GM13977 (cell line): ENCODE data around the gene KLHL9.

ENCODE experiments used
- DNase-seq: peaks from one replicate; pipeline ENCODE4 v3.0.0; 2012; ENCODE audit warnings: low spot score
- in situ Hi-C: fragments of 300-500 bp; cut with MboI; formaldehyde crosslinking; loops from one replicate; pipeline ENCODE4 v1.12.0; 2022; ENCODE audit warnings: low sequenced_read_pairs, low pct_unique_long_range_greater_than_20kb, mixed read lengths, inconsistent platforms; ENCODE audit not compliant: unreplicated experiment
- TF ChIP-seq, protein P1 (sequence below): IDR thresholded peaks from 2 replicates; pipeline ENCODE4 v1.5.1; 2012; ENCODE audit warnings: mild to moderate bottlenecking, control low read depth; ENCODE audit not compliant: insufficient read depth; ENCODE audit errors: extremely low read depth, missing control alignments

Gene KLHL9

DNA sequence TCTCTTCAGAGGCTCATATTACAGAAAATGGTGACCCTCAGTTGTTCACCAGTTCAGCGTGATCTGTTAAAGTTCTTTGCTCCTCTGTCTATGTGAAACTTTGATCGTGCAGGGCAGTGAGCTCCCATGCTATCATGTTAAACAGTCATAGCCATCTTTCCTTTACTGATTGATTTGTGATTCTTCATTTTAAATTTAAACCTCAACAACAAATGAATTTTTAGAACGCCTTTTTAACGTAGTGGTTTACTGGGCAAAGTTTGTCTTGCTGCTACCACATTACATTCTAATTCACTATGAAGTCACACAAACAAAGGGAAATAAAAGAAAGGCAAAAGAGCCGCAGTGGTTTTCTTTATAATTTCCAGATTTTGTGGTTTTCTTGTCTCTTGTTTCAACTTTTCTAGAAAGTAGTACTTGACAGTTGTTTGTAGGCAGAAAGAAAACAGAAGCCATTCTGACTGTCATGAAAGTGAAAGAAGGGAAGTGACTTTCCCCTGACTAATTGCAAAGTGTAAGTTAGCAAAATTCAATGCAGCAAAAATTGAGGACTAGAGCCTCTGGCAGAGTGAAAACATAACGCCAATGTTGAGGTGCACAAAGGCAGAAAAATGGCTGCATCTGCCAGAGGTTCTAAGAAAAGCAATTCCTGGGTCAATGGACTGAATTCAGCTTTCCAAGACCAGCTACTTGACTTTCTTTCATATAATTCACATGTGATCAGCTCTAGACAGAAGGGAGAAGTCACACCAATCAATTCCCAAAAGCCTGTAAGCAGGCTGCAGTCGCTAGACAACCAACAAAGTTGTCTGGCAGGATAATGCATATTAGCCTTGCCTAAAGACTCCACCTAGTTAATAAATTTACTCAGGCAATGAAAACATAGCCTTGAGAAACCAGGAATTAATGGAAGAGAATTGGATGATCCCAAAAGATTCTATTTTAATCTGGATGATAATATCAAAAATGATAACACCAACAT is 22.6 kb upstream of the KLHL9 start:
- TF ChIP-seq, protein P1, sequence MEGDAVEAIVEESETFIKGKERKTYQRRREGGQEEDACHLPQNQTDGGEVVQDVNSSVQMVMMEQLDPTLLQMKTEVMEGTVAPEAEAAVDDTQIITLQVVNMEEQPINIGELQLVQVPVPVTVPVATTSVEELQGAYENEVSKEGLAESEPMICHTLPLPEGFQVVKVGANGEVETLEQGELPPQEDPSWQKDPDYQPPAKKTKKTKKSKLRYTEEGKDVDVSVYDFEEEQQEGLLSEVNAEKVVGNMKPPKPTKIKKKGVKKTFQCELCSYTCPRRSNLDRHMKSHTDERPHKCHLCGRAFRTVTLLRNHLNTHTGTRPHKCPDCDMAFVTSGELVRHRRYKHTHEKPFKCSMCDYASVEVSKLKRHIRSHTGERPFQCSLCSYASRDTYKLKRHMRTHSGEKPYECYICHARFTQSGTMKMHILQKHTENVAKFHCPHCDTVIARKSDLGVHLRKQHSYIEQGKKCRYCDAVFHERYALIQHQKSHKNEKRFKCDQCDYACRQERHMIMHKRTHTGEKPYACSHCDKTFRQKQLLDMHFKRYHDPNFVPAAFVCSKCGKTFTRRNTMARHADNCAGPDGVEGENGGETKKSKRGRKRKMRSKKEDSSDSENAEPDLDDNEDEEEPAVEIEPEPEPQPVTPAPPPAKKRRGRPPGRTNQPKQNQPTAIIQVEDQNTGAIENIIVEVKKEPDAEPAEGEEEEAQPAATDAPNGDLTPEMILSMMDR = no peak
- in situ Hi-C loops = no loop called here
- DNase-seq = peak; percentile 25

DNA sequence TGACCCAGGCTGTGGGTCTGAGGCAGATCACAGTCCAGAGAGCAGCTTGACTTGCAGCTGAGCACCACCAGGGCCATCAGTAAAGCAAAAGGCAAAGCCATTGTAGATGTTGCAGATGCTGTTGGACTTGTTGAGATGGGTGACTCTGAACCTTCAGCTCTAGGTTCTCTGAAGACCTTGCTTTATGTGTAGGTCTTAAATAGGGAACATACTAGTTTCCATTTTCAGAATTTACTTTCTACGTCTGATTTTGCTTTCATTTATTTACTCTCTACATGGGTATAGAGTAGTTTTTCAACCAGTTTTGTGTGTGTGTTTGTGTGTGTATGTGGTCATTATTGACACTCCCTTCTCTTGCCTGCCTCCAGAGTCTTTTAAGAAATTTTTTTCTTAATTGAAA is 15.6 kb upstream of the KLHL9 start, which contains the start of gene IFNA6:
Gene IFNA6, minus strand, starts transcription at position 101 of the 400 bp plus-strand sequence. Its CDS starts 0 bp downstream, at position 101.
- TF ChIP-seq, protein P1 = no peak
- in situ Hi-C loops = no loop called here
- DNase-seq = no peak

DNA sequence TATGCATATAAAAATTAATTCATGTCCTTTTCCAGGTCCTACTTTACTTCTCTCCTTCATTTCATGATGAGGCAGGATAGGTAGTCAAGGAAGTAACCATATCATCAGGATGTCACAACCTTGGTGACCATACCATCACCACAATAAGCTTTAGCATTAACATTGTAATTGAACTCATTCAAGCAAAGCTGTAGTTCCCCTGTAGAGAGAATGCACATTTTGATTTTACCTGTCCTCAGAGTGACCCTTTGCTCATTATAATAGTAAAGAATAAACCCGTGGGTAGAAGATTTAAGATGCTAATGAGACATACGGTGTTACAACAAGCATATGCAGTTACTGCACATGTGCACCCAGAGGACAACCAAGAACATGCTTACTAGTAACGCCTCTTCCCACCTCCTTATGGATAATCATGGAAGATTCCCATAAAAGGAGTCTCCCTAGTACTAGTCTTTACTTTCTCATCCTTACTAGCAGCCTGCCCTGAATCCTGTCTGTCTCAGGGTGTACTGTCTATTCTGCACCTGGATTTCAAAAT is 13.3 kb upstream of the KLHL9 start:
- DNase-seq = no peak
- in situ Hi-C loops = no loop called here
- TF ChIP-seq, protein P1 = no peak

DNA sequence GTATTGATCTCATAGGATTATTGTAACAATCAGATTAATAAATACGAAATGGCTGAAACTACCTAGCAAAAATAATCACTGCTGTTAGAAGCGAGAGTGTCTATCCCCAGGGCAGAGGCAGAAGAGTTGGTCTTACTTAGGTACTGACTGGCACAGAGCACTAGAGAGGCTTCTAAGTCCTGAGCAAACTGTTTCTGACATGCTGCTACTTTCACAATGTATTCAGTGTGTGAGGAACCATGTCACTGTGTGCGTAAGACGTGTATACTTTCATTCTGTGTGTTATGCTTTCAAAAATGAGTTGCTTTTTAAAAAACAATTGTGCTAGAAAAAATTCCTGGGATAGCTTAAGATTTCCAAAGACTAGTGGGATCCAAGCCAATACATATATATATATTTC is 5.5 kb upstream of the KLHL9 start:
- in situ Hi-C loops = no loop called here
- TF ChIP-seq, protein P1 = no peak
- DNase-seq = no peak

DNA sequence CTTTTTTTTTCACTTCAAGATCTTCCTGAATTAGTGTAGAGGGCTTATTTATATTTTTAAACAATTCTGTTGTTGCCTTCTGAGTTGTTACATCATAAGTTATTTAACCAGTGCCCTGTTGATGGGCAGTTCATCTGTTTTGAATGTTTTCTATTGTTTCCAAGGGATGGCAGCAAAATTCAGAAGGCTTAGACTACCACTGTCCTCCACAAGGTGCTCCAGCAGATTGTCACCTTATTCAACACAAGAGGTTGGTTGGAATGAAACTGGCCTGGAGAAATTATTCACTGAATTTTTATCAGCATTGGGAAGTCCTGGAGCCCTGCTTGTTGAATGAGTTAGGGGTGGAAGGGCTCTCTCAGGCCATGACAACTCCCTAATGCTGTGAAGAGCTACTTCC is 1.3 kb upstream of the KLHL9 start:
- in situ Hi-C loops = loop anchor here (10.0 kb wide), 2 partner anchors 58 to 108 kb away; partner anchors contain the start of gene IFNA1
- TF ChIP-seq, protein P1 = no peak
- no peak for DNase-seq

DNA sequence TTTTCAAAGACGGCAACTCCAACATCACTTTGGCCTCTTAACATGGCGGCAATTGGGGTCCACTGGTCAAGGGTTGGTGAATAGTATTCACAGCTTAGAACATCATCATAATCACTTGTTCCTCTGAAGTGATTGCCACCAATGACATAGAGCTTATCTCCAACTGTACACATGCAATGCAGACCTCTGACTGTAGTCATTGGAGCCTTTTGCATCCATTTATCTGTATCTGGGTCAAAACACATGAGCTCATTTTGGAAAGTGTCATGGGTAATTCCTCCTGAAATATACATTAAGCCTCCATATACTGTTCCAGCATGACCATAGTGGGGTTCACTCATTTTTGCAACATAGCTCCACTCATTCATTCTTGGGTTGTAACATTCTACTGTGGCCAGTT is 2.0 kb downstream of the KLHL9 start:
- in situ Hi-C loops = loop anchor here (10.0 kb wide), 2 partner anchors 62 to 112 kb away; partner anchors contain the start of gene IFNA1
- TF ChIP-seq, protein P1 = no peak
- DNase-seq = no peak
